GM18861 (cell line): Measurements from ENCODE around the gene PCGF3.
"Not testable (repeated sequence)": the region's sequence is repeated elsewhere in the genome, so short reads cannot be mapped to it uniquely, and the experiment has no call there.

Experiments
- ATAC-seq: cut with Tn5 transposase; IDR thresholded peaks from one replicate; pipeline ENCODE4 v1.9.1; 2021; ENCODE audit not compliant: unreplicated experiment

PCGF3 gene

DNA sequence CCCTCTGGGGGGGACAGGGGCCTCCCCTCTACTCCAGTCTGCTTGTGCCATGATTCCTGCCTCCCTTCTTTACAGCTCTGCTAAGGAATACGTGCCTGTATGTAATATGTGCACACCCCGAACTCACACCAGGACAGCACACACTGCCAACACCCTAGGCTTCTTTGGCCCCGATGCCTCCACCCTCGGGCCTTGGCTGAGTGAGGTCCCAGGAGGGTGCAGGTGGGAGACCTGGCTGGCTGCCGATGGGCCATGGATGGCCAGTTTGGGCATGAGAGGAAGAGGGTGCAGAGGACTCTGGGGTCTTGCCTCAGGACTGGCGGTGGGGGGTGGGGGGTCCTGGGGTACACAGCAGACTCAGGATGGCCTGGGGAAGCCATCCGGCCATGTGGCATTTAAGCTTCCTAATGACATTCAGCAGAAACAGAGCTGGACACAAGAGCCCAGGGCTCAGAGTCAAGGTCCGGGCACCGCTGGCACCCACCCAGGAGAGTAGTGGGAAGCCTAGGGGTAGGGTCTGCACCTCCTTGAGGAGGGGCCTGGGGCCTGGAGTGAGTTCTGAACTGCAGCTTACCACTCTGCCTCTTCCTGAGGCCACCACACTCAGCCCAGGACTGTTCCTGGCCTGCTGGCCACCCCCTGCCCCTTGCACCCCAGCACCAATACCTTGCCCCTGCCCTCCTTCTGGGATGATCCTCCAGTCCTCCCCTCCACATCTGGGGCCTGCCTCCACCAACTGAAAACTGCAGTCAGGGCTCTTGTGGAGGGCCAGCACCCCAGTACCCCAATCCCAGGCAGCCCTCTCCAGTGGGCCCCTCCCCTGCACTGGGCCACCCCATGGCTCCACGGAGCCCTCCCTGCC, 2.1 kb upstream of the PCGF3 start:
- no peak for ATAC-seq

DNA sequence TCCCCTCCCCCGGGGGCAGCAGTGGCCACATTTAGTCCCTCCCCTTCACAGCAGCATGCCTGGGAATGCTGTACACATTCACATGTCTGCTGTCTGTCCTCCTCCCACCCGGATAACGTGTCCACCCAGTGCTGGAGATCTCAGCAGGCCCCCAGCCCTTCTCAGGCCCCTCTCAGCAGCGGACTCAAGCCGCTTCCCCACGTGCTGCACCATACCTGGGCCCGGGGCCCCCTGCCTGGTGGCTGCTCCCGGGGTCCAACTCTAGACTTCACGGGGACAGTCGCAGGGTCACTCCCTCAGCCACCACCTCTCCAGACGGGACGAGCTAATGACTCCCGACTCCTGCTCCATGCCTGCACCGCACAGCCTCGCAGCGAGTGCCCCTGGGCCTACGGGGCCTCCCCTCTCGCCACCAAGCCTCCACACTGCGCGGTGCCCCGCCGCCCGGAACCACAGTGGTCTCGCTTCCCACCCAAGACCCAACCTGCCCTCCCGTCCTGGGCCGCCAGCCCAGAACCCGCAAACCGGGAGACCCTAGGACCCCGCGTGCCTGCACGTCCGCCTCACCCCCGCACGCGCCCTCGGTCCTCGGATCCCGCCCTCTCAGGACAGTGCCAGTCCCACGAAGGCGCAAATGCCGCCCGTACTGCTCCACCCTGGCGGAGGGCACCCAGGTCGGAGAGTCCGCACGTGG, 1.3 kb upstream of the PCGF3 start:
- ATAC-seq = no peak

DNA sequence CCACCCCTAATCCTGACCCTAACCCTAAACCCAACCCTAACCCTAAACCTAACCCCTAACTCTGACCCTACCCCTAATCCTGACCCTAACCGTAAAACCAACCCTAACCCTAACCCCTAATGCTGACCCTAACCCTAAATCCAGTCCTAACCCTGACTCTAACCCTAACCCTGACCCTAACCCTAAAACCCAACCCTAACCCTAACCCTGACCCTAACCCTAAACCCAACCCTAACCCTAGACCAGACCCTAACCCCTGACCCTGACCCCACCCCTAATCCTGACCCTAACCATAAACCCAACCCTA, 708 bp upstream of the PCGF3 start:
- ATAC-seq = no peak

DNA sequence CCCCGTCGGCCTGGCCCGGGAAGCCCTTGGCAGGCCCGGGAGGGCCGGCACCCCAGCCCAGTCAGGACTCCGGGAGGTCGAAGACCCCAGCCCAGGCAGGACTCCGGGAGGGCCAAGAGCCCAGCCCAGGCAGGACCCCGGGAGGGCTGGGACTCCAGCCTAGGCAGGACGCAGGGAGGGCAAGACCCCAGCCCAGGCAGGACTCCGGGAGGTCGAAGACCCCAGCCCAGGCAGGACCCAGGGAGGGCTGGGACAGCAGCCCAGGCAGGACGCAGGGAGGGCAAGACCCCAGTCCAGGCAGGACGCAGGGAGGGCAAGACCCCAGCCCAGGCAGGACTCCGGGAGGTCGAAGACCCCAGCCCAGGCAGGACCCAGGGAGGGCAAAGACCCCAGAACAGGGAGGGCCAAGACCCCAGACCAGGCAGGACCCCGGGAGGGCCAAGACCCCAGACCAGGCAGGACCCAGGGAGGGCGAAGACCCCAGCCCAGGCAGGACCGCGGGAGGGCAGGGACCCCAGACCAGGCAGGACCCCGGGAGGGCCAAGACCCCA, 526 bp downstream of the PCGF3 start:
- not testable (repeated sequence) for ATAC-seq

DNA sequence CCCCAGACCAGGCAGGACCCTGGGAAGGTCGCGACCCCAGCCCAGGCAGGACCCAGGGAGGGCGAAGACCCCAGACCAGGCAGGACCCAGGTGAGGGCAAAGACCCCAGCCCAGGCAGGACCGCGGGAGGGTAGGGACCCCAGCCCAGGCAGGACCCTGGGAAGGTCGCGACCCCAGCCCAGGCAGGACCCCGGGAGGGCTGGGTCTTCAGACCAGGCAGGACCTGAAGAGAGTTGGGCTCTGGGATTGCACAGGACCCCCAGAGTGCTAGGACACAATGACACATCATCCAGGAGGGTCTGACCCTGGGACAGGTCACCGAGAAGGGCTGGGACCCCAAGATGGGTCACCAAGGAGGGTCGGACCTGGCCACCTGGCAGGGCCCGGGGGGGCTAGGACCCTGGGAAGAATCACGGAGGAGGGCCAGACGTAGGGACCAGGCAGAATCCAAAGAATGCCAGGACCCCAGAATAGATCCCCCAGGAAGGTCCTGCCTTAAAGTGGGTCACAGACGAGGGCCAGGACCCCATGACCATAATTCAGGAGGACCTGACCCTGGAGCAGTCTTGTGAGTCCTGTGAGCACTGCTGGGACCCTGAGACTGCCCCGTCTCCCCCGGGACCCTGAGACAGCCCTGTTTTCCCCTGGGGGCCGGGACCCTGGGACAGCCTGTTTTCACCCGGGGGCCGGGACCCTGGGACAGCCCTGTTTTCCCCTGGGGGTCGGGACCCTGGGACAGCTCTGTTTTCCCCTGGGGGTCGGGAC, 1.4 kb downstream of the PCGF3 start:
- ATAC-seq = no peak

DNA sequence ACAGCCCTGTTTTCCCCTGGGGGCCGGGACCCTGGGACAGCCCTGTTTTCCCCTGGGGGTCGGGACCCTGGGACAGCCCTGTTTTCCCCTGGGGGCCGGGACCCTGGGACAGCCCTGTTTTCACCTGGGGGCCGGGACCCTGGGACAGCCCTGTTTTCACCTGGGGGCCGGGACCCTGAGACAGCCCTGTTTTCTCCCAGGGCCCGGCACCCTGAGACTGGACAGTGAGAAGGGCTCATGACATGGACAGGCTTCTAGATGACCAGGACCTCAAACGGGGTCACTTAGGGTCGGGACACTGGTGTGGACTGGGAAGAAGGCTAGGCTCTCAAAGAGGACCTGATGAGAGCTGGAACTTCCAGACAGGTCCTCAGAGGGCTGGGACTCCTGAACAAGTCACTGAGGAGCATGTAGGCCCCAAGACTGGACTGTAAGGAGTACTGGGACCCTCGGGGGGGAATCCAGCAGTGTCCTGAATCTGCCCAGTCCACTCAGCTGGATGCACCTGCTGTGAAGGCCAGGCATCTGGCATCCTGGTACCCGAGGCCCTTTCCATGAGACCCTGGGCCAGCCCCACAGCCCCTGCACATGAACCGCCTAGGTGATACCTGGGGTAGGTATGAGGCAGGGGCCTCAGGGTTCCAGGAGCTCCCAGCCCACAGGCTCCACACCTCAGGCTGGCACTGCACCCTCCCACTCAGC, 2.4 kb downstream of the PCGF3 start:
- no peak for ATAC-seq

DNA sequence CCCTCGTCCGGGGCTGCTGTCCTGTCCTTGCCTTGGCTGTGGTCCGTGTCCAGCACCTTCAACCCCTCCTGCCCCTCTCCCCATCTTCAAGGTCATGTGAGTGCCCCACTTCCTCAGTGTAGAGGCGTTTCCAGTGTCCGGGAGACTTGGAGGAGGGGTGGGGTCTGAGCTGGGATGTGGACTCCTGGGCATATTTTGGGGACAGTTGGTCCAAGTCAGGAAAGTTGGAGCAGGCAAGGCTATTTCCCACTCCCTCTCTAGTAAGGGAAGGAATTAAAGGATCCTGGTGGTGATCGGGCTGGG, 3.0 kb downstream of the PCGF3 start:
- ATAC-seq = no peak

DNA sequence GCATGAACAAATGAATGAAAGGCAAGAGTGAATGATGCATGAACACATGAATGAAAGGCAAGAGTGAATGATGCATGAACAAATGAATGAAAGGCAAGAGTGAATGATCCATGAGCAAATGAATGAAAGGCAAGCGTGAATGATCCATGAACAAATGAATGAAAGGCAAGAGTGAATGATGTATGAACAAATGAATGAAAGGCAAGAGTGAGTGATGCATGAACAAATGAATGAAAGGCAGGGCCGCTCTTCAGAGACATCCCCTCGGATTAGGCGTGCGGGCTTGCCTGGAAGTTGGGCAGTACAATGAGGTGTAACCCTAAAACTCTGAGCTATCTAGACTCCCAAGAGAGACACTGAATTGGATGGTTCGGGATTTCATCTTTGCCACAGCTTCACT, 3.7 kb downstream of the PCGF3 start:
- no peak for ATAC-seq

DNA sequence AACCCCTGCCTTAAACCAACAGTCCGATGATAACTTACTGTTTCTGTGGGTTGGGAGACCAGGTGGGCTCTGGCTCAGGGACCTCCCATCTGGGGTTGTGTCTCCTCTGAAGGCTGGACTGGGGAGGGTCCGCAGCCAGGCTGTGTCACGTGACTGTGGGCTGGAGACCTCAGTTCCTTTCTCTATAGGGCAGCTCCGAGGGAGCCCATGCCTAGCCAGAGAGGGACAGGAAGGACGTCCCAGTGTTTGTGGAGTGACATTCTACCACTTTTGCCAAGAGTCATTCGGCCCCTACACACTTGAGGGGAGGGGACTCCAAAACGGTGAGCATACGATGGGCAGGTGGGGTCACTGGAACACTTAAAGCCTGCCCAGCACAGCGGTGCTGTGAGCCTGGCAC, 4.5 kb downstream of the PCGF3 start:
- no peak for ATAC-seq

DNA sequence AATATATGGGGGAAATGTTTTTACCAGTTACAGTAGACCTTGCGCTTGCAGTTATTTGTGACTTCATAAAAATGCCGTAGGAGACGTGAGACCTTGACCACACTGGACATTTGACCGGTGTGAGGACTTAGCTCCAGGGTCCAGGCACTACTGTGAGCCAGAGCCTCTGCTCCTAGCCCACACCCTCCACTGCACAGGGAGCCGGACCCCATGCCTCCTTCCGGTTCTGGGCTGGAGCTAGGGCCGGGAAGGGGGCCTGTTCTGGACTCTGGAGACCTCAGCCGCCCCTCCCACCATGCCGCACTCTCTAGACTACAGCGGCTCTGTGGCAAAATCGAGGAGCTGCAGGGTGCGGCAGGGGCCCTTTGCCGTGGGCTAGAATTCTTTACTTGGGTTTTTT, 5.3 kb downstream of the PCGF3 start:
- ATAC-seq = no peak

DNA sequence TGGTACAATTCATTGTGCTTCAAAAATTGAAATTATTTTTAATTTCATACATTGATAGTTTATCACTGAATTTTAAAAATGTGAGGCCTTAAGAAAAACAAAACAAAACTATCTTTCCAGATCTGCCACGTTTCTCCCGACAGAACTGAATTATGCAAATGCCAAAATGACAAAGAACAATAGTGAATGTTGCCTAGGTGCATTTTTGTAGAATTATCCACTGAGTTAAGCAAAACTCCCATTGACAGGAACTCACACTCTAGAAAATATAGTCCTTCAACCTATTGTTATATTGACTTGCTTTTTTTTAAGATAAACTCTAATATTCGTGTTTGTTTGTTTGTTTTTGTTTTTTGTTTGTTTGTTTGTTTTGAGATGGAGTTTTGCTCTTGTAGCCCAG, 6.5 kb downstream of the PCGF3 start:
- ATAC-seq = no peak

DNA sequence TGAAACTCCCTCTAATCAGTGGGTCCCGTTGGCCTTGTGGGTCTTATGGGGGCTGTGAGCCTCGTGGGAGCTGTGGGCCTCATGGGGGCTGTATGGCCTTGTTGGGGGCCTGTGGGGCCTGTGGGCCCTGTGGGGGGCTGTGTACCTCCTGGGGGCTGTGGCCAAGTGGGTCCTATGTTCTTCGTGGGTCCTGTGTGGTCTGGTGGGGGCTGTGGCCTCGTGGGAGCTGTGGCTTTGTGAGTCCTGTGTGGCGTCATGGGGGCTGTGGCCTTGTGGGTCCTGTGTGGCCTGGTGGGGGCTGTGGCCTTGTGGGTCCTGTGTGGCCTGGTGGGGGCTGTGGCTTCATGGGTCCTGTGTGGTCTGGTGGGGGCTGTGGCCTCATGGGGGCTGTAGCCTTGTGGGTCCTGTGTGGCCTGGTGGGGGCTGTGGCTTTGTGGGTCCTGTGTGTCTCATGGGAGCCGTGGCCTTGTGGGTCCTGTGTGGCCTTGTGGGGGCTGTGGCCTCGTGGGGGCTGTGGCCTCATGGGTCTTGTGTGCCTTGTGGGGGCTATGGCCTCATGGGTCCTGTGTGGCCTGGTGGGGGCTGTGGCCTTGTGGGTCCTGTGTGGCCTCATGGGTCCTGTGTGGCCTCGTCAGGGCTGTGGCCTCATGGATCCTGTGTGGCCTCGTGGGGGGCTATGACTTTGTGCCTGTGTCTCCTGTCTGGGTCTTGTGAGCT, 7.4 kb downstream of the PCGF3 start:
- no peak for ATAC-seq

DNA sequence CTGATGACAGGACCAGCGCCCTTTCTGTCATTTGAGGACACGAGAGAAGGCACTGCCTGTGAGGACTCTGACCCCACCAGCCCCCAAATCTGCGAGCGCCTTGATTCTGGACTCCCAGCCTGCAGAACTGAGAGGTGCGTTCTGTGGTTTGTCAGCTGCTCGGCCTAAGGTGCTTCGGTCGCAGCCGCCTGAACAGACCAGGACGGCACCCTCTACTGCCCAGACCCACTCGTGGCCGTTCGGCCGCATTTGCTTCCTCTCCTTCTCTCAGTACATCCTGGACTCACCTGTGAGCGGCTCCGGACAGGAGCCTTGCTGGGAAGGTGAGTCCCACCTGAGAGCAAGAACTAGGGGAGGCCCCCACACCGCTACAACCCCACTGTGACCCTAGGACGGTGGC, 8.5 kb downstream of the PCGF3 start:
- ATAC-seq = no peak

DNA sequence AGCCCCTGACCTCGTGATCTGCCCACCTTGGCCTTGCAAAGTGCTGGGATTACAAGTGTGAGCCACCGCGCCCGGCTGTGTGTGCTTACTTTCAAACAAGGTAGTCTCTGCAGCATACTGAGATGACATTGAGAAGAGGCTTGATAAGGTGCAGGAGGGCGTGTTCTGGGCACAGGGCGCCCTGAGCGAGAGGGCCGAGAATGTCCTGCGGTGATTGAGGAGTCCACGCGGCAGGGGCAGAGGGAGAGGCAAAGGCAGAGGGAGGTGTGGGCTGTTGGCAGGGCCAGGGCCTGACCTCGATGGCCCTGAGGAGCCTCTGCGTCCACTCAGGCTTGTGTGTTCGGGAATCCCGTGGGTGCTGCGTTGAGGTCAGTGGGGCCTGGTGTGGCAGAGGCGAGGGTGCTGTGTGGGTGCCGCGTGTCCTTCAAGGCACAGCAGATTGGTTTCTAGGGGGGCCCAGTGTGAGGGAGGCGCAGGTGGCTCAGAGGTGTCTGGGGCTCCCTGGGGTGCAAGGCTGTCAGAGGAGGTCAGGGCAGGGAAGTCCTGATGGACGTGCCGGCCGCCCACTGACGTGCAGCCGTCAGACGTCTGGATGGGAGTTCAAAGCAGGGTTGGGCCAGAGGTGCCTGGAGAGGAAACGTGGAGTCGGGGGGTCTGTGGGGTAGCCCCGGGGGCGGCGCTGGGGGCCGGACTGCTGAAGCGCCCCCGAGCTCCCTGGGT, 12.1 kb downstream of the PCGF3 start:
- ATAC-seq = no peak

DNA sequence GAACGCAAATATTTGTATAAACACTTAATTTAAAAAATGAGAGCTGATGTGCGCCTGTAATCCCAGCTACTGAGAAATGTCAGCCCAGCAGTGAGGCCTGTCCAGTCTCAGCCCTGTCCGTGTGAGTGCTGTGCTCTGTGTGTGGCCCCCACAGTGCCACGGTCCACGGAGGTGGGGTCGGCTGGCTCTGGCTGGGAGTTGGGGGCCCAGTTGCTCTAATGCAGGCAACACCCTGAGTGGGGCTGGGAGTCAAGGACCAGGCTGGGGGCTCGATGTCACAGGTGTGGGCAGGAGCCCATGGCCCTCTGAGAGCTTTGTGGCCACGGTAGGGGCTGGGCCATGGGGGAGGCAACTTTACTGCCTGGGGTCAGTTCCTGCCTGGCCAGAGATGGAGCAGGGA, 12.8 kb downstream of the PCGF3 start:
- no peak for ATAC-seq

DNA sequence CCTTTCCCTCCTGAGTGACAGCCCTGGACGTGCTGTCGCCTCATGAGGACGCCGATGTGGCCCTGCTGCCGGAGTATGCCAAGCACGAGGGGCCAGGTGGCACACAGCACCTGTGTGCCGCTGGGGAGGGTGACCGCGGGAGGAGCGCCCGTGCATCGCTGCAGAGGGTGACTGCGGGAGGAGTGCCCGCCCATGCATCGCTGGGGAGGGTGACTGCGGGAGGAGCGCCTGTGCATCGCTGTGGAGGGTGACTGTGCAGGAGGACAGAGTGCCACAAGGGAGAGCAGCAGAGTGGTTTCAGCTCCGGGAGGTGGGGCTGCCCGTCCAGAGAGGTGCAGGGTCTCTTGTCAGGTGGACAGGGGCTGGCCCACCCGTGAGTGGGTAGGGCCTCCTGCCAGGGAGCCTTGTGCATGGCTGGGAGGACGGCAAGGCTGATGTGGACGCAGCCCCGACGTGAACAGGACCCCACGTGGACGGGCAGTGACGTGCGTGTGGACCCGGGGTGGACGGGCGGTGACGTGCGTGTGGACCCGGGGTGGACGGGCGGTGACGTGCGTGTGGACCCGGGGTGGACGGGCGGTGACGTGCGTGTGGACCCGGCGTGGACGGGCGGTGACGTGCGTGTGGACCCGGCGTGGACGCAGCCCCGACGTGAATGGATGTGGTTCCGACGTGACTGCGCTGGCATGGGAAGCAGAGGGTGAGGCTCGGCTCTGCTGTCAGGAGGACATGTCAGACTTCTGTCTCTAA, 14.7 kb downstream of the PCGF3 start:
- ATAC-seq = no peak

DNA sequence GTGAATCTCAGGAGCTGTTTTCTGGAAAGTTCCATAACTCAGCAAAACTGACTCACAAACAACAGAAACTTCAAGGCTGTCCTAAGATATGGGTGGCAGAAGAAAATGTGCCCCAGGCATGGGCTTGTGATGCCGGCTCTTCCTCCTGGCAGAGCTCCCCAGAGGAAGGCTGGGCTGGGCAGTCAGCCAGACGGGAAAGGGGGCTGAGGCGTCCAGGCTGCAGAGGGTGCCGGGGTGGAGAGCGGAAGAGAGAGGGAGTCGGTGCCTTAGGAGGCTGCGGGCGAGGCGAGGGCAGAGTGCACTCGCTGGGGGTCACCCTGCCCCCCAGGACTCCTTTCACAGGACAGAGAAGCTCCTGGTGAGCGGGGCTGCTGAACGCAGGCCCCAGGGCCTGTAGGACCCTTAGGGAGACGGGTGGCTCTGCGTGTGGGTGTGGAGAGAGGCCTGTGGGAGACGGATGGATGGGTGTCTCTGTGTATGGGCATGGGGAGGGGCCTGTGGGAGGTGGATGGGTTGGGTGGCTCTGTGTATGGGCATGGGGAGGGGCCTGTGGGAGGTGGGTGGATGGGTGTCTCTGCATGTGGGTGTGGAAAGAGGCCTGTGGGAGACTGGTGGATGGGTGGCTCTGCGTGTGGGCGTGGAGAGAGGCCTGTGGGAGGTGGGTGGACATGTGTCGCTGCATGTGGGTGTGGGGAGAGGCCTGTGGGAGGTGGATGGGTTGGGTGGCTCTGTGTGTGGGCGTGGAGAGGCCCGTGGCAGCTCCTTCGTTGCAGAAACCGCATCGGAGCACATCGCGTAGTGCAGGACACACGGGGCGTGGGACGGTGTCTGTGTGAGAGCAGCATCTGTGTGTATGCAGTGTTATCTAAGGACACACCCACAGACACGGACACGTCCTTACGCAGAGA, 15.9 kb downstream of the PCGF3 start:
- no peak for ATAC-seq

DNA sequence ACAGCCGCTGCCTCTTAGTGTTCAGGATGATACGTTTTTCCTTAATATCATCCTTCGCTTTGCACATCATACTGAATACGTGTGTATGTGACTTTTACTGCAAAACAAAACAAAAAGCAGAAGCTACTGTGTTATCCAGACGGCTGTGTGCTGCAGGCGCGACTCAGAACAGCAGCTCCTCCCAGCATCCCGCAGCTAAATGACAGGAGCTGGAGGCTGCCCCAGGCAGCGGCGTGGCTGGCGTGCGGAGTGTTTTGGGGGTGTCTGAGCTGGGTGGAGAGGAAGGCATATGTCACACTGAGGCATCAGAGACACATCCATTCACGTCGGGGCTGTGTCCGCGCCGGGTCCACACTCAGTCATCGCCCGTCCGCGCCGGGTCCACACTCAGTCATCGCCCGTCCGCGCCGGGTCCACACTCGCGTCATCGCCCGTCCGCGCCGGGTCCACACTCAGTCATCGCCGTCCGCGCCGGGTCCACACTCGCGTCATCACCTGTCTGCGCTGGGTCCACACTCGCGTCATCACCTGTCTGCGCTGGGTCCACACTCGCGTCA, 16.6 kb downstream of the PCGF3 start:
- no peak for ATAC-seq
